Left ventricle myocardium inferior (tissue), 1 donor: ENCODE results near the gene TRAF3IP1. TPM values are rescaled to one million over a fixed set of nuclear protein-coding genes. Genes with fewer than 3 reads are reported as not detected.

Experiments
- DNase-seq: peaks from one replicate; pipeline ENCODE4 v3.0.0-alpha.2; 2020
- H3K27ac ChIP-seq: fragments of 200-600 bp; replicated peaks from 2 replicates; pipeline ENCODE4 v1.8.0; 2021
- H3K27me3 ChIP-seq: fragments of 200-600 bp; 2 replicates; pipeline ENCODE4 v1.8.0; 2021; ENCODE audit warnings: low read depth
- H3K36me3 ChIP-seq: fragments of 200-600 bp; 2 replicates; pipeline ENCODE4 v1.8.0; 2021
- H3K4me1 ChIP-seq: fragments of 200-600 bp; 2 replicates; pipeline ENCODE4 v1.8.0; 2021
- H3K4me3 ChIP-seq: fragments of 200-600 bp; 2 replicates; pipeline ENCODE4 v1.8.0; 2021; ENCODE audit warnings: mild to moderate bottlenecking, moderate library complexity
- H3K9me3 ChIP-seq: fragments of 200-600 bp; replicated peaks from 2 replicates; pipeline ENCODE4 v1.8.0; 2021
- CTCF ChIP-seq: fragments of 200-600 bp; IDR thresholded peaks from 2 replicates; pipeline ENCODE4 v1.8.0; 2021; ENCODE audit warnings: antibody characterized with exemption, mild to moderate bottlenecking, borderline replicate concordance
- intact Hi-C: fragments of 100-400 bp; cut with micrococcal nuclease; formaldehyde crosslinking; loops from one replicate; pipeline ENCODE4 v1.11.0; 2022
- total RNA-seq: library from RNA; stranded (reverse); fragmentation: NEBNext Ultra II Directional; extraction: Animal tissue kit (Norgen Biotek cat#: 25700); gene quantifications from one replicate; pipeline ENCODE4 v1.2.1, GENCODE V29; 2021
- donor health status: DM: no; HTN: yes; CAD: no; lungs with severe emphysema.

Gene TRAF3IP1
- total RNA-seq, 1 donor from 2014 or later: 14.6 TPM

GRCh38 chr2:238376884-238377391 is 56.6 kb downstream of the TRAF3IP1 start:
- intact Hi-C loops: no loop called here

DNA sequence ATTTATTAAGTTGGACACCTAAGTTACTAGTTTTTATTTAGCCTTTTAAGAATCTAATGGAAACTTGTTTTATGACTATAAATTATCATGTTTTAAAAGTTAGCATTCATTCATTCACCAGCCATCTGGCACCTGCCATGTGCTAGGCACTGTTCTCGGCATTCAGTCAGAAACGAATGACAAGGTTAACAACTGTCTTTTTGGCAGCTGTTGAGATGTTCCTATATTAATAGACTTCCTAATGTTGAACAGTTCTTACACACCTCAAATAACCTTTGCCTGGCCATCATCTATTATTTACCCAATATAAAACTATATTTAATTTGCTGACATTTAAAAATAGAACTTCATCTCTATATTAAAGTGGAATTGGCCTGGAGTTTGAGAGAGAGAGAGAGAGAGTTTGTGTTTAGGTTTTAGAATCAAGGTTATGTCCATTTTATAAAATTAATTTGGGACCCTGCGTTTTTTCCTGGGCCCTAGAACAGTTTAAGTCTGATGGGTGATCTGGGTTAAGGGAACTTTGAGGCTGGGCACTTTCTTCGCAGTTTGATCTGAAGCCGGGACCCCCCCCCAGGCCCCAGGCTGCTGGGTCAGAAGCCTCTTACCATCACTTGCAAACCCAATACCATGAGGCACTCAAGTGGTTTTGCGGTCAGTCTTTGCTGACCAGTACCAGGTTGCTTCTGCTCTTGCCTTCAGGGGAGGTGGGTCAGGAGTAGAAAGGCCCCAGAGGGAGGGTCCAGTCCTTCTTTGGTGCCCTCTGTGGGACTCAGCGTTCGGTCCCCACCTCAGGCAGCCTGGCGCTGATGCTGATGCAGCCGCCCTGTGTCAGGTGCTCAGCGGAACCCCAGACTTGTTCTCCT is 58.1 kb downstream of the TRAF3IP1 start:
- Histone ChIP-seq H3K4me1 (peaks cover 41% of the 10 kb centered on the region), H3K9me3 (no peaks in the 10 kb centered on the region), H3K27ac (peak overlapping the region; percentile 79), H3K36me3 (peaks cover 9% of the 10 kb centered on the region), H3K4me3 (no peak overlapping the region), H3K27me3 (no peaks in the 10 kb centered on the region)
- DNase-seq: no peak
- intact Hi-C loops: no loop called here
- no peak for TF ChIP-seq CTCF

More at GRCh38 chr2:238376884-238377391, 56.6 kb downstream of the TRAF3IP1 start:
- H3K4me3 ChIP-seq: no peak overlapping the region
- H3K27ac ChIP-seq: peak overlapping the region; percentile 18
- H3K27me3 ChIP-seq: no peaks in the 10 kb centered on the region
- peaks cover under 1% of the 10 kb centered on the region for H3K36me3 ChIP-seq
- H3K4me1 ChIP-seq: peaks cover 41% of the 10 kb centered on the region
- no peak for DNase-seq
- peaks cover 5% of the 10 kb centered on the region for H3K9me3 ChIP-seq
- TF ChIP-seq CTCF: no peak

DNA sequence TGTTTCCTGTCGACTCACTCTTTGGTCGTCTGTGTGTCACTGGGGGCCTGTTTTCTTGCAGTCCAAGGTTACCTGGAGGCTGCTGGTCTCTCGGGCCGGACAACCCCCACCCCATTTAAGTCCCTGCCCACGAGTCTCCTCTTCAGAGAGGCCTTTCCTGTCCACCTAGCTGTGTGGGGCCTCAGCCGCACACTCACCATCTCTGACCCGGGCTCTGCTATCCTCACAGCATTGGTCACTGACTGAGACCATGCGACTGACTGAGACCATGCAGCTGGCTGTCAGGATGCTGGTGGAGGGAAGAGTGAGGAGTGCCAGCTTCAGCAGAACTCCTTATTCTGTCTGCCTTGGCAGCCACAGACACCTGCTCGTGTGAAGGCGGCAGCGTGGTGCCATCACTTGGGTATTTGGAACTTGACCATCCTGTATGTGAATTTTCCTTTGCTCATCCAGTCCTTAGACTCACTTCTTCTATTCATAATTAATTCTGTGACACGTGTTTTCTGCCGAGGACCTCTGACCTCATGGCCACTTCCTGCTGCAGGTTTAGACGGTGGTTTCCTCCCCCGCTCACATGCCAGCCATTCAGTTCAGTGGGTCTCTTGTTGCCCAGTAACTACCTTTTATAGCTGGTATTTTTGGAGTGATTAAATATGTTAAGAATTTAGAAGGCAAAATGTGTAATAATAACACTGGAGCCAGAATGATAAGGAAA is 58.9 kb downstream of the TRAF3IP1 start:
- peak overlapping the region; percentile 79 for H3K27ac ChIP-seq
- TF ChIP-seq CTCF: no peak

GRCh38 chr2:238380336-238380735 is 60.0 kb downstream of the TRAF3IP1 start:
- Histone ChIP-seq H3K27ac (peak overlapping the region; percentile 79), H3K4me3 (no peak overlapping the region)

More for the DNA sequence above, 58.9 kb downstream of the TRAF3IP1 start:
- H3K4me3 ChIP-seq: no peak overlapping the region
- peaks cover 41% of the 10 kb centered on the region for H3K4me1 ChIP-seq
- intact Hi-C loops: no loop called here
- H3K36me3 ChIP-seq: peaks cover 9% of the 10 kb centered on the region
- H3K27me3 ChIP-seq: no peaks in the 10 kb centered on the region
- no peaks in the 10 kb centered on the region for H3K9me3 ChIP-seq
- no peak for DNase-seq

More at GRCh38 chr2:238380336-238380735, 60.0 kb downstream of the TRAF3IP1 start:
- Histone ChIP-seq H3K4me1 (peaks cover 41% of the 10 kb centered on the region), H3K27me3 (no peaks in the 10 kb centered on the region), H3K9me3 (no peaks in the 10 kb centered on the region), H3K36me3 (peaks cover 9% of the 10 kb centered on the region)
- no peak for TF ChIP-seq CTCF
- DNase-seq: no peak
- intact Hi-C loops: no loop called here
